ENCODE data around the gene FIGLA. TPM values are rescaled to one million over a fixed set of nuclear protein-coding genes. Genes with fewer than 3 reads are reported as not detected.

The FIGLA gene
- total RNA-seq, 1 experiment from 2014 or later: not detected

GRCh38 chr2:70795164-70795995 lies 4.9 kb upstream of the FIGLA start:
- H3K14ac ChIP-seq (ENCODE audit: insufficient read depth, low read length): no peak overlapping the region
- H3K27me3 ChIP-seq (ENCODE audit: insufficient read depth, low read length): peaks cover 22% of the 10 kb centered on the region
- H2BK120ac ChIP-seq (ENCODE audit: low read depth, low read length, poor library complexity, severe bottlenecking): no peak overlapping the region
- H3K4me1 ChIP-seq (ENCODE audit: insufficient read depth, low read length): no peaks in the 10 kb centered on the region
- no peak overlapping the region for H4K91ac ChIP-seq (ENCODE audit: insufficient read length, low read depth, low read length)
- no peak overlapping the region for H2AFZ ChIP-seq (ENCODE audit: low read length)
- WGBS (ENCODE audit: extremely low coverage, insufficient read length, low lambda C conversion rate): no CpG with 5 or more reads among the region's 4 CpGs
- H2BK12ac ChIP-seq (ENCODE audit: insufficient read length, low read depth, low read length): no peak overlapping the region
- H2BK15ac ChIP-seq (ENCODE audit: low read depth, low read length): no peak overlapping the region
- TF ChIP-seq CTCF (conservative IDR thresholded peaks at IDR 0.05): no peak
- no peak overlapping the region for H3K18ac ChIP-seq (ENCODE audit: insufficient read length, low read depth, low read length)
- no peak overlapping the region for H4K8ac ChIP-seq (replicated peaks; ENCODE audit: insufficient read length, low read depth, low read length)
- H3K79me1 ChIP-seq (ENCODE audit: insufficient read depth, low read depth, low read length, poor library complexity, severe bottlenecking): no peaks in the 10 kb centered on the region
- peaks cover 95% of the 10 kb centered on the region for H3K27me3 Mint-ChIP-seq (ENCODE audit: low read depth)
- no peak overlapping the region for H3T11ph ChIP-seq (ENCODE audit: low read length)
- no peak overlapping the region for H3K23ac ChIP-seq (ENCODE audit: insufficient read length, low read depth, low read length)
- no peaks in the 10 kb centered on the region for H4K20me1 ChIP-seq (ENCODE audit: control insufficient read depth, insufficient read depth, insufficient read length)
- H3K56ac ChIP-seq (ENCODE audit: insufficient read length, low read depth, low read length): no peak overlapping the region
- H3K9me3 Mint-ChIP-seq: peaks cover 9 to 13% of the 10 kb centered on the region in 2 experiments
- H3K9me3 ChIP-seq (ENCODE audit: control insufficient read depth, low read depth, low read length): no peaks in the 10 kb centered on the region
- H2BK5ac ChIP-seq (ENCODE audit: insufficient read length, low read length): no peak overlapping the region
- H3K23me2 ChIP-seq (ENCODE audit: insufficient read length, low read depth, low read length, poor library complexity, severe bottlenecking): no peaks in the 10 kb centered on the region
- no peak overlapping the region for H3K4me2 ChIP-seq (ENCODE audit: insufficient read depth, insufficient read length, low read length)
- H4K5ac ChIP-seq (ENCODE audit: insufficient read length, low read depth, low read length): no peak overlapping the region
- no peak overlapping the region for H3K4ac ChIP-seq (ENCODE audit: low read depth, low read length)
- no peak overlapping the region for H3K27ac Mint-ChIP-seq
- no peak overlapping the region for H3K9ac ChIP-seq (ENCODE audit: extremely low read depth, insufficient read length, low read length)
- H3K4me1 Mint-ChIP-seq: peaks cover 8 to 13% of the 10 kb centered on the region in 2 experiments
- H3K27ac ChIP-seq (ENCODE audit: insufficient read length, low read depth, low read length): no peak overlapping the region
- H2AK5ac ChIP-seq (ENCODE audit: insufficient read length, low read length): no peak overlapping the region
- H2BK20ac ChIP-seq (ENCODE audit: low read depth, low read length, poor library complexity, severe bottlenecking): no peak overlapping the region
- no peak overlapping the region for H3K4me3 Mint-ChIP-seq
- no peaks in the 10 kb centered on the region for H3K79me2 ChIP-seq (ENCODE audit: insufficient read depth, low read length)
- DNase-seq: no peak
- H3K36me3 Mint-ChIP-seq (ENCODE audit: insufficient read depth in 1 of 3, low read depth in 3 of 3): peaks cover 7 to 9% (median 8%) of the 10 kb centered on the region in 3 experiments; a peak in 6 of 7 replicates

Data from H9 (cell line).